Activated gamma-delta T cell treated with anti-CD3 and anti-CD28 coated beads, Interleukin-2, amount 50 U/mL, for 16 hours (primary cell): ENCODE measurements around the gene SPARC.
A peak's percentile ranks its signal among the peaks of the same experiment; 100 is the strongest.

Experiments
- DNase-seq: peaks from one replicate; pipeline ENCODE4 v3.0.0-alpha.2; 2020; ENCODE audit warnings: low read depth

Gene SPARC

GRCh38 chr5:151660616-151661495 is 25.9 kb downstream of the SPARC start:
- DNase-seq: no peak

GRCh38 chr5:151659001-151659754 is 27.5 kb downstream of the SPARC start:
- DNase-seq: peak; percentile 65

GRCh38 chr5:151657114-151657513 is 29.6 kb downstream of the SPARC start:
- no peak for DNase-seq

GRCh38 chr5:151656311-151656710 is 30.4 kb downstream of the SPARC start:
- DNase-seq: no peak

GRCh38 chr5:151651997-151652645 is 34.6 kb downstream of the SPARC start:
- peak; percentile 24 for DNase-seq

DNA sequence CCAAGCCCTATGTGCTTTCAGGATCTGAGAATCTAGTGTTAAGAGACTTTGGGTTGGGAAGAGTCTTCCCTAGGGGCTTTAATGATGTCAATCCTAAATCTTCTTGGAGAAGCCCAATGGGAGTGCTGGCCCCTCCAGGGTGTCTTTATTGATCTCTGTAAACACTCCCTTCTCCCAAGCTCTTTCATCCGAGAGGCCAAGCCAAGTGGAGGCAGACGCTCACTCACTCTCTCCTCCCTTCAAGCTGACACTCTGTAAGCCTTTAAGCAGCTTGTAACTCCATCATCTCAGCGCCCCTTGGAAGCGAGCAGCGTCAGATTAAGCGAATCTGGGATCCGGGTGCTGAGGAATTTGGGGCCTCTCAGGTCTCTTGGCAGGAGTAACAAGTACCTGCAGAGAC is 37.7 kb downstream of the SPARC start:
- no peak for DNase-seq

DNA sequence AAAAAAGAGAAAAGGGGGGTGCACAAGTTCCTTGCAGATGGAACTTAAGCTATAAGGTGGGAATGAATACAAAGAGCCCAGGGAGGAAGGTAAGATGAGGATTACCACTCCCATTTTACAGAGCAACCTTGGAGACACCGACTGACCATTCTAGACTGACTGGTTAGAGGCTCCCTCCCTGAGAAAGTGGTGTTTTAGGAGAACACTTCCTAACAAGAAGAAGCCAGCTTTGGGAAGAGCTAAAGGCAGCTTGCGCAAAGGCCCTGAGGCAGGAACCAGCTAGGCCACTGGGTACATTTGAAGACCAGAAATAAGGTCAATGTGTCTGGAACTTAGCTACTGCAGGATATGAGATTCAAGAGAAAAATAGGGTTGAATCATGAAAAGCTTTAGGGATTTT is 38.6 kb downstream of the SPARC start:
- DNase-seq: no peak

- no peak for DNase-seq
These were observed 39.3 kb downstream of the SPARC start for GRCh38 chr5:151647320-151647861.

- no peak for DNase-seq
These were observed 40.4 kb downstream of the SPARC start for GRCh38 chr5:151646334-151646733.

- DNase-seq: no peak
These were observed 43.3 kb downstream of the SPARC start for GRCh38 chr5:151643388-151643787.

- DNase-seq: no peak
These were observed 44.1 kb downstream of the SPARC start for GRCh38 chr5:151642472-151643140.

DNA sequence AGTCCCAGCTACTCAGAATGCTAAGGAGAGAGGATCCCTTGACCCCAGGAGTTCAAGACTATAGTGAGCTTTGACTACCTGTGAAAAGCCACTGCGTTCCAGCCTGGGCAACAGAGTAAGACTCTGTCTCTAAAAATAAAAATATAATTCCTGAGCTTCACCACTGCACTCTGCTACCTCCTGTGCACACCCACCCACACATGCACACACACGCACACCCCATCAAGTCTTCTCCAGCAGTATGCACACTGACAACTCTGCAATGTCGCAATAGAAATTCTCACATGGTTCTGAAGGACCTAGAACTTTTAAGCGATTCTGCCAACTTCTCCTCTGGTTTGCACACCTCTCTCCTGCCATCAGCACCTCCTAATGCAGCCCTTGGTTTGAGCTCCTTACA is 48.1 kb downstream of the SPARC start:
- DNase-seq: no peak

DNA sequence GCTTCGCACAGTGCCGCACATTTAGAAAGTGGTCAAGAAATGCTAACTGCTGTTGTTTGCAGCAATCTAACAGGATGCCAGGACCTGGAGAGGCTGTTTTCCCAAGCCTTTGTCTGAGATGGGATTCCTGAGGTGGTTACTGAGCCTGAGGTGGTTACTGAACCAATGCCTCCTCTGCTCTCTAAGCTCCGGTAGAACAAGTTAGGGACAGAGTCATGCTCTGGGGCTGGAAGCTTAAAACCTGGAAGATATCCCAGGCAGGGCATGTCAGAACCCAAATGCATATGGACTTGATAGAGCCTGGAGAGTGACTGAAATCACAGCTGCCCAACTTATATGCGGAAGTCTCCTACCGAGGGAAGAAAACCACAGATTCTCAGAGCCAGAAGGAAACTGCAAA is 49.0 kb downstream of the SPARC start:
- DNase-seq: no peak

DNA sequence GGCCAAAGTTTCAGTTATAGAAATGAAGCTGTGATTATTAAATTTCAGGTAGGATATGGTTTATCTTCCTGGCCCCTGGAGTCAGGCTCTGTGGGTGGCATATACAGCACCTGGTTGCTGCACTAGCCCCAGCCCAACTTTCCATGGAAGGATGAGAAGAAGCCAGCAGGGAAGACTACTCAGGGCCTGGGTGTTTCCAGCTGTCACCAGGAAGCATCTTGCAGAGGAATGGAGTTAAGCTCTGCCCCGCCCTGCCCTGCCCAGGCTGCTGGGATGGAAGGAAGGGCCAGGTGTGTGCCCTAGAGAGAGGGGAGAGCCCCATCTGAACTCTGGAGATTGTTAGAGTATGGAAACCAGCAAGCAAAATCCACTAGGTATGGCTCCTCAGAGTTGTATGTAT is 52.8 kb downstream of the SPARC start:
- DNase-seq: no peak

DNA sequence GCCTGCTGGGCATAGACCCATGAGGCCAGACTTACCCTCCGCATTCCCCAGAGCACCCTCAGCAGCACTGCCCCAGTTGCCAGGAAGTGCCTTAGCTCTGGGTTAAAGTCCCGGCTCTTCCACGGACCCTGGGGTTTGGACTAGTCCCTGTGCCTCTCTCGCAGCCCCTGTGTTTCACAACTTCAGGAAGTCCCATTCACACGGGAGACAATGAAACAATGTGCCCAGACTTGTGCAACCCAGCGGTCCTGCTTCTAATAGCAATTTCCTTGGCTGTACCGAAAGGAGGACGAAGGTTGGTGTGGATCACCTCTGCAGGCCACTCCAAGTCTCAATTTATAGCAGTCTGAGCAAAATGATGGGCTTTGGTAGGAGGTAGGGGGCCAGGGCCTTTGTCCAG is 53.8 kb downstream of the SPARC start:
- no peak for DNase-seq

DNA sequence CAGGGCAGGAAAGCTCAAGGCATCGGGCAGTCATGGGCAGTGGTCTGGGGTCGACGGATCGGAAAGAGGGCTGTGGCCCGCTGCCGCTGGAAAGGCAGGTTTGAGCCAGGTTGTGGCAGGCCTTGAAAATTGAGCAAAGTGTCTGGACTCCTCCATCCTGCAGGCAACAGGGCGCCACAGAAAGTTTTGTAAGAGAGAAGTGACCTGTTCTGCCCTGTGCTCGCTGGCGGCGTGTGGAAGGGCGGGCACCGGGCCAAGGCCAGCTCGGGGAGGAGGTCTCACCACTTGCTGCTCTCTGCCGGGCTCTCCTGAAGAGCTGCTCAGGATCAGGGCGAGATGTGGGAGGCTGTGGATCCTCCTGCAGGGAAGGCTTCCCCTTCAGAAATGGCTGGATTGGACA is 54.2 kb downstream of the SPARC start:
- no peak for DNase-seq

DNA sequence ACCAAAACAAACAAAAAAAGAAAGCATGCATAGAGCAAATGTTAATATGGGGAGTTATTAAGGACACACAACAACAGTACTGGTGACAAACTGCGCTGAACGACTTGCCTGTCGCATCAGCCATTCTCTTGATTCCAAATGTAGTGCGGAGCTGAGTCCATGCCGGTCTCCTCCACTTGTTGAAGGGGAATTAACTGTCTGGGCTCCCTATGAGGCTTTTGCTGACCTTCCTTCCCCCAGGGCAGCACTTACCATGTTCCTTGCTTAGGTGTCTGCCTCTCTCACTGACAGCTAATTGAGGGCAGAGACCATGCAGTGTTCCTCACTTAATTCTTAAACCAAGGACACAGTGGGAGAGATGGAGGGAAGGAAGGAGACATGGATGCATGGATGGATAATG is 54.8 kb downstream of the SPARC start:
- no peak for DNase-seq

DNA sequence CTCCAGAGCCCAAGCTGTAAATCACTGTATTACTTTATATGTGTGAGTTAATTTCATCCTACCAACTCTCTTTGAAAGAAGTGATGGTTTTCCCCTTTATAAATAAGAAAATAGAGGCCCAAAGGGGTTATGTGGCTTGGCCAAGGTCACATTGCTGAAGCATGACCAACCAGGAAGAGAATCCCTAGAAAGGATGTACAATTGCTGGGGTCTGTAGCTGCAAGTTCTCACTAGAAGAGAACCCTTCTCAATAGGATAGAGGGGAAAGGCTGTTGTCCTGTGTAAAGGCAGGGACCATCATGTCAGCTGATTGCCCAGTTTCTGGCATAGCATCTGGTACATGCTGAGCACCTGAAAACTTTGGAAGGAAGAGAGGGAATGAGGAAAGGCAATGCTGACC is 56.6 kb downstream of the SPARC start:
- DNase-seq: no peak

DNA sequence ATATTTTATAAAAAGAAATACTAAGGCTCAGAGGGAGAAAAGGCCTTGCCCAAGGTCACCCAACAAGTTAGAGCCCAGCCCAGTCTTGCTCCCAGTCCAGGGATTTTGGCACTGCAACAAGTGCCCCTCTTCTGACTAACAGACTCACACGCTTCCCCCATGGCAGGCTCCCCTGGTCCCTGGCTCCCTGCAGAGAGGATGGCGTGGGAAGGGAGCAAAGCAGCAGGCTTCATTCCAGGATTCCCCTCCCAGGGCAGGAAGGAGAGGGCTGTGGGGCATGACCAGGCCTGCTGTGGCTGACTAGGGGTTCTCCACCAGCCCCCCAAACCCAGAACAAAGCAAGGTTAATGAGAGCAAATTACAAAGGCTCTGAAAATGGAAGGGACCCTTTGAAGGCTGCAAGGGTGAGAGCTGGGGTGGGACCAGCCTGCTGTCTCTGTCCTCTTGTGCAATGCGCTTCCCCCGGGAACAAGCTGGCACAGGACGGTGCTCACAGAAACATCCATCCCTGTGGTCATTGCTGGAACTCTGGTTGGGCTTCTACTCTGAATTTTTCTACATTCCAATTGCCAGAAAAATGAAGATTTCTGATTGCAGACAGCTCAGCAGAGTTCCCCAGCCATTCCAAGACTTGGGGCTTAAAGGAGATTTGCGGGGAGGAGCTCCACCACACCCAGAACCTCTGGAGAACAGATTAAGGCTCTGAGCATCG is 58.4 kb downstream of the SPARC start:
- DNase-seq: no peak

DNA sequence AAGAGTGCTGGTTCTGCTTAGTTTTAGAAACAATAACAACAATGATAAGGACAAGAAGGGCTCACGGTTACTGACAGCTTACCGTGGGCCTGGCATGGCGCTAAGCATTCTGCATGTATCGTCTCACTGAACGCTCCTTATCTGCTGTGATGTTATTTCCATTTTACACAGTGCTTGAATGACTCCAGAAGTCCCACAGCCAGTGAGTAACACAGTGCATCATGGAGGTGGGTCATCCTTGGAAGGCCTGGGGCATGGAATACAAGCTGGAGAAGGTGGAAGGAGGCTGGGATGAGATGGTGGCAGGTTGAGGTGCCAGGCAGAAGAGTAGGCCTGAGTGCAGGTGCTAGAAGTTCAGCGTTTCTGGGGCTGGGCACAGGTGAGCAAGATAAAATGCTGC is 59.1 kb downstream of the SPARC start:
- DNase-seq: no peak

DNA sequence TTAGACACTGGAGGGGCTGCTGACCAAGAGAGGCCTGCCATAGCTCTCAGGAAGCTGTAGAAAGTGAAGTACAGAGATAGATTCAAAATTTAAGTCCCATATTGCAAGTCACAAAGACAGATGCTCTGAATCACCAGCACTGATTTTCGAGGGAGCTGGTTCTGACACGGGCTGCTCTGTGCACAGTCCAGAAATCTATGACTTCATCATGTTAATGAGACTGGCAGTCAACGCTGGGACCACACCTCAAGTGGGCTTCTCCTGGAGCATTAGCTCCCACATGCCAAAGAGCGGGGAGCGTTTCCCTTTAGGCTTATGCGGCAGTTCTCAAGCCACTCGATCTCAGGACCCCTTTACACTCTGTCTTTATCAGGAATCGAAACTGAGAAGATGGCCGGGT is 61.4 kb downstream of the SPARC start:
- DNase-seq: no peak
